Ovary (tissue), 9 donors: ENCODE results near the gene GPSM1. TPM values are rescaled to one million over a fixed set of nuclear protein-coding genes. Genes with fewer than 3 reads are reported as not detected.

Source experiments
- DNase-seq, 5 donors: peaks; one replicate each; pipeline ENCODE4 v3.0.0-alpha.2; 2019 to 2020
- H3K27ac ChIP-seq, 2 donors: fragments of 200-600 bp; one replicate each; pipeline versions ENCODE4 v1.5.1 to v1.8.0; 2019 to 2022
- H3K27me3 ChIP-seq: fragments of 200-600 bp; one replicate; pipeline ENCODE4 v1.8.0; 2022
- H3K36me3 ChIP-seq: fragments of 200-600 bp; sonication (generic); one replicate; pipeline ENCODE4 v1.5.1; 2019
- H3K4me1 ChIP-seq: one replicate; pipeline ENCODE4 v1.8.1; 2013; ENCODE audit warnings: mild to moderate bottlenecking, moderate library complexity; ENCODE audit not compliant: insufficient read depth
- H3K4me3 ChIP-seq: fragments of 200-600 bp; sonication (generic); one replicate; pipeline ENCODE4 v1.5.1; 2017
- H3K9me3 ChIP-seq, 2 donors: fragments of 200-600 bp in 1 of 2; sonication (generic) in 1 of 2; one replicate each; pipeline versions ENCODE4 v1.5.1 to v1.8.1; 2013 to 2019; ENCODE audit warnings: mild to moderate bottlenecking in 1 of 2, moderate library complexity in 1 of 2
- CTCF ChIP-seq, 3 donors: fragments of 450-650 bp in 2 of 3; fragments of 200-600 bp in 1 of 3; IDR thresholded peaks; one replicate each; pipeline versions ENCODE4 v1.5.1 to v1.8.0; 2016 to 2022; ENCODE audit warnings: antibody characterized with exemption in 3 of 3, mild to moderate bottlenecking in 1 of 3
- EP300 ChIP-seq: sonication (generic); formaldehyde crosslinking; IDR thresholded peaks from one replicate; pipeline ENCODE4 v1.6.1; 2017; ENCODE audit warnings: antibody characterized with exemption
- POLR2A ChIP-seq: fragments of 450-650 bp; IDR thresholded peaks from one replicate; pipeline ENCODE4 v1.6.1; 2017; ENCODE audit warnings: antibody characterized with exemption, mild to moderate bottlenecking, moderate library complexity
- WGBS, 3 donors: extraction: QIAGEN DNeasy Blood & Tissue Kit in 1 of 3; methylation state at CpG; one replicate each; pipeline versions ENCODE4 v1.1.5 to v1.1.7; 2013 to 2017; 5-methylcytosine and 5-hydroxymethylcytosine counted together
- intact Hi-C, 4 donors: fragments of 100-400 bp; cut with DNase I; formaldehyde crosslinking; loops; one replicate each; pipeline versions ENCODE4 v1.11.0 to v1.15.1; 2022 to 2023
- polyA plus RNA-seq, 2 donors: library from polyadenylated mRNA; stranded (reverse); fragments of 200-250 nt in 1 of 2; fragments of 350-450 nt in 1 of 2; fragmentation: Illumina TruSeq in 1 of 2; extraction: RNeasy Lipid Tissue Mini Kit (QIAGEN cat#74804) in 1 of 2; gene quantifications; one replicate each; pipeline ENCODE4 v1.2.3, GENCODE V29; 2013 to 2014
- total RNA-seq, 7 donors: library from RNA; depleted of rRNA in 2 of 7; stranded (reverse); fragments of >200 nt in 2 of 7; fragmentation: NEBNext Ultra II Directional in 3 of 7; extraction: Animal tissue kit (Norgen Biotek cat#: 25700) in 3 of 7; gene quantifications; one replicate each; pipeline versions ENCODE4 v1.1.0 to v1.2.4, GENCODE V29; 2016 to 2023
- donor health status: DM: no; HTN: no; CAD: no; lungs with moderate emphysema.
- donor health status: DM: no; HTN: no; CAD: no.
- donor health status: Bipolar disorder and iron deficiency.
- donor health status: DM: yes; HTN: yes; CAD: no.
- donor health status: DM: no; HTN: no; CAD: no.
- donor health status: DM: yes; HTN: yes; CAD: no.

GPSM1 gene
- total and polyA plus RNA-seq, 9 donors, result 0.57 to 65.4 (median 36.3) TPM

DNA sequence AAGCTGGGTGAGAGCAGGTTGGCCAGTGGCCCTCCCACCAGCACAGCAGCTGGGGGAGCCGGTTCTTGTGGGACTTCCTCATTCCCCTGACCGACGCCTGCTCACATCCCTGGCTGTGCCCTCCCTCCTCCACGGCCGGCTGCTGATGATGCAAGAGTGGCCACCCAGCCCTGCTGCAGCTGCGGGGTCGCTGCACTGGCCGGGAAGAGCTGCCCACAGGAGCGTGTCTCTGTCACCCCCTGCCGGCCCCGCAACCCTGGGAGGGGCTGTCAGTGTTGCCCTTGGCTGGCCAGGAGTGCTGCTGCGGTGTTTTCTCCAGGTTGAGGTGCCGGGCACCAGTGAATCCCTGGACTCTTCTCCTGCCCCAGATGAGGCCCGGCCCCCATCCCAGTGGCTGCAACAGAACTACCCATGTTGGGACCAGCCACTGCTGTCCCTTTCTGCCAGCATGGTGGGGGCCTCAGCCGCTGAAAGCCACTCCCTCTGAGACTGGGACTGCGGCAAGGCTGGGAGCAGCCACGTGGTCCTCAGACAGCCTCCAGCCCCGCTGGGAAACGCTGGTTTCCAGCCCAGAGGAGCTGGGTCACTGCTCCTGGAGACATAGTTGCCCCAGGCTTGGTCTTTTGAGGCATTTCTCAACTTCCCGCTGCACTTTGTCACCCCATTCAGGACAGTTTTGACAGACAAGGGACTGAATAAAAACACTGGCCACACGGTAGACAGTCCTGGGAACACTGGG is 45.4 kb downstream of the GPSM1 start:
- Histone ChIP-seq H3K4me1 (no peaks in the 10 kb centered on the region), H3K36me3 (no peaks in the 10 kb centered on the region), H3K27me3 (no peaks in the 10 kb centered on the region), H3K27ac (no peak overlapping the region), H3K9me3 (no peaks in the 10 kb centered on the region), H3K4me3 (no peak overlapping the region)
- 18 to 21% (median 21%) methylated on average over 12 to 21 of the region's 21 CpGs for WGBS, 3 donors
- TF ChIP-seq EP300, result no peak
- no peak for TF ChIP-seq CTCF (IDR thresholded peaks at IDR 0.05)
- TF ChIP-seq POLR2A, result no peak
- intact Hi-C loops, result no loop called here
- DNase-seq, result peak in 3 of 5 donors; percentile 52 to 71 (median 52)

DNA sequence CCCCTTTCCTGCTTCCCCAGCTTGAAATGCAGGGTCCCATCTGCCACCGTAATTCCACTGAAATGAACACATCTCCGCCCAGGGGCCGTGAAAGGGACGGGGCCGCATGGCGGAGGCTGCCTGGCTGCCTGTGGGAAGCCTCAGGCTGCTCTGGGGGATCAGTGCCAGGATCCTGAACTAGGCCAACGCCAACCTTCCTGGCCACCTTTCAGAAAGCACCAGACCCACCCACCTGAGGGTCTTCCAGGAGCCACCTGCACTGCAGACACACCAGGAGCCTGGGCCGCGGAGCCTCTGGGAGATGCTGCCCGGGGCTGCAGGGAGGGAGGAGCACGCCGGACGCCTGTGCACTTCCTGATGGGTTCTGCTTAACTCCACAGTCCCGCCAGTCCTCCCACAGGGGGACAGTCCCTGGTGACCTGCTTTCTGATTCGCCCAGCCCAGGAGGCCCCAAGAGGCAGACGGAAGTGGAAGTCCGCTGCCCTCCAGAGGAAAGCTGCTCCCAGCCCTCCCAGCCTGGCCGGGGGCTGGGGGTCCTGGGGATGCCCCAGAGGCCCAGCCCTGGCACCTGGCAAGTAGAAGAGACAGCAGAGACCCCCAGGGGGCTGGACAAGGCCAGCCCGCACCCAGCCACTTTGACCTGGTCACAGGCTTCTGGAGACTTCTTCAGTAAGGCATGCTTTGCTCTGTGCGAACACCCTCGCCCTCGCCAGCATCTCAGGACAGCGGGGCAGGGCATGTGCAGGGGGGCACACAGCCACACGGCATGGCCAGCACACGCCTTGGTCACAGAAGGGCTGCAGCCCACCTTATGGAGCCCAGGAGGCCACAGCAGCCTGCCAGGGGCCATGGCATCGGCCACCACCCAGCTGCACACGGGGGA is 46.2 kb downstream of the GPSM1 start, which contains the start of gene CARD9:
Gene CARD9, minus strand, starts transcription at position 370 of the 883 bp plus-strand sequence. CDS start 1,591 bp downstream, outside the sequence.
- no peak for DNase-seq
- TF ChIP-seq EP300 (no peak), POLR2A (no peak), CTCF (IDR thresholded peaks at IDR 0.05) (no peak)
- H3K36me3 ChIP-seq, result no peaks in the 10 kb centered on the region
- WGBS, 3 donors, result 62 to 66% (median 65%) methylated on average over 19 to 27 of the region's 27 CpGs
- H3K4me1 ChIP-seq, result no peaks in the 10 kb centered on the region
- H3K27me3 ChIP-seq, result no peaks in the 10 kb centered on the region
- intact Hi-C loops, result no loop called here
- no peaks in the 10 kb centered on the region for H3K9me3 ChIP-seq
- no peak within 1 kb of the TSS for H3K4me3 ChIP-seq
- H3K27ac ChIP-seq, result no peak within 1 kb of the TSS

DNA sequence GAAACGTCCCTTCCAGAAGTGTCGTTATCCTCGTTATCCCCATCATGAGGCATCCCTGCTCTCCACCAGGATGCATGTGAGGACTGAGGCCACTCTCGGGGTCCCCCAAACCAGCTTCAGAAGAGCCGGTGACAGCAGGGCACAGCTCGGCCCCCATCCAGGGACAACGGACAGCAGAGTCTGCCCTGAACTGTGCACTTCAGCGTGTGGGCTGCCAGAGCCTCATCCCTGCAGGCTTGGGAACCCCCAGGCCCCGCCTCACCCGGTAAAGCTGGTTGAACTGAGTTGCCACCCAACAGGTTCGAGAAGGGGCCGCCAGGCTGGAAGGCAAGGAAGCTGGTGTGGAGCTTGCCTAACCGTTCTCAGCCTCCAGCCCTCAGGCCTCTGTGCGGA is 46.8 kb downstream of the GPSM1 start:
- intact Hi-C loops, result no loop called here
- Histone ChIP-seq H3K27me3 (no peaks in the 10 kb centered on the region), H3K36me3 (no peaks in the 10 kb centered on the region), H3K4me3 (no peak overlapping the region), H3K27ac (no peak overlapping the region), H3K4me1 (no peaks in the 10 kb centered on the region), H3K9me3 (no peaks in the 10 kb centered on the region)
- TF ChIP-seq POLR2A (no peak), CTCF (IDR thresholded peaks at IDR 0.05) (no peak), EP300 (no peak)
- DNase-seq, result no peak
- WGBS, 3 donors, result 77 to 86% (median 84%) methylated on average over 14 of the region's 14 CpGs

GRCh38 chr9:136375096-136375495 is 47.8 kb downstream of the GPSM1 start:
- WGBS, 3 donors, result 83 to 90% (median 84%) methylated on average over 12 of the region's 12 CpGs
- H3K36me3 ChIP-seq, result no peaks in the 10 kb centered on the region
- TF ChIP-seq POLR2A (no peak), EP300 (no peak), CTCF (IDR thresholded peaks at IDR 0.05) (no peak)

More at GRCh38 chr9:136375096-136375495, 47.8 kb downstream of the GPSM1 start:
- Histone ChIP-seq H3K4me3 (no peak overlapping the region), H3K27ac (no peak overlapping the region), H3K4me1 (no peaks in the 10 kb centered on the region), H3K9me3 (no peaks in the 10 kb centered on the region), H3K27me3 (no peaks in the 10 kb centered on the region)
- intact Hi-C loops, result no loop called here
- no peak for DNase-seq
